ENCODE measurements around the gene DIP2C.

DIP2C gene

DNA sequence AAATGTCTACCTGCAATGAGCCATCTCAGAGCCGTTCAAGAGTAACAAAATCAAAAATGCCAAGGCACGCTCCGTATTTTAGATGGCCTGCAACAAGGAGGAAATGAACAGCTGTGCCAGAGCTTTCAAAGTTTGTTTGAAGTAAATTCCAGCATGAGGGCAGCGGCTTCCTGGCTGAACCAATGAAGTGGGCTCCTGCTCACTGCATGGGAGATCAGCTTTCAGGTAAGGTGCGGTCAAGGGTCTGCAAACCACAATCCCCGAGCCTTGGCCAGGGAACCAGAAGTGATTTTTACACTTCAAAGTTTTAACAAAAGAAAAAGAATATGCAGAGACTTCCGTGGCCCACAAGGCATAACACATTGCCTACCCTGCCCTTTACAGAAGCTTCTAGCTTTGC lies 120.6 kb downstream of the DIP2C start:
- no peak for DNase-seq

DNA sequence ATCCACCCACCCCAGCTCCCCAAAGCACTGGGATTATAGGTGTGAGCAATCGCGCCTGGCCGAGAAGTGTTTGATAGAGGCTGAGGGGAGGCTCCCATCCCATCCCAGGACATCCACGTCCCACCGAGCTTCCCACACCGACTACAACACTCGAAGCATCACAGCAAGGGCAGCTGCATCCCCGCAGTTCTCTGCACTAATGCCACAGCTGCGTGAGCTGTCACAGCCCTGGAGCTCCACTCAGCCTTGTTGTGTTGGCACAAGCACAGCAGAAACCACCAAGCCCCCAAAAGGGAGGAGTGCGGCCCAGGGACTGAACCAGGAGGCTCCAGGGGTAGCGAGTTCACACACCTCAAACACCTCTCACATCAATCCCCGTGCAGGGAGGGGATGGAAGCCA lies 121.6 kb downstream of the DIP2C start:
- no peak for DNase-seq

DNA sequence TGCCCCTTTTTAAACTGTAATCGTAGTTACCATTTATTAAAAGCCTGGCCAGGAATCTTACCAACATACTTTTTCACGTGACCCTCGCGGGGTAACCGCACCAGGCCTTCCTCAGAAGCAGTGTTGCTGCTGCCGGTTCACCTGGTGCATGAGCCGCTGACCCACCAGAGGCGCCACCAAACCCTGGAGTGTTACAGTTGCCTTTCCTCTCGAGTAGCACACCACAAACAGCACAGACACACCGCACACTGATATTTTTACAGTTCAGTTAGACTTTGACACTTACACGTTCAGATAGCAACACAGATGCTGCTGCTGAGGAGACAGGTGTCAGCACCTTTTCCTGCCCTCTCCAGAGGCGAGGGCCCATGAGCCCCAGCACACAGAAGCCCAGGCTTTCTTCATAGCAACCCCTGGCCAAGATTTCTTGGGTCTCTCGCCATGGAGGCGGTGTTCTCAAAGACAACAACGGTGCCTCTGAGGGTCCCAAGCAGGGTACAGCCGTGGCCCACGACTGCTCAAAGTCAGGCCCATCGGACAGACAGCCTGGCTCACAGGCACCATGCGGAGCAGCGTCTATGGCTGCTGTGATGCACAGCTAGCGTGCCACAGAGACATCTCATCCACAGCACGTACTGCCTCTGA lies 123.1 kb downstream of the DIP2C start:
- no peak for DNase-seq

GRCh38 chr10:565676-566075 lies 123.8 kb downstream of the DIP2C start:
- no peak for DNase-seq

- DNase-seq, result no peak
Measured at GRCh38 chr10:565146-565545, 124.3 kb downstream of the DIP2C start.

GRCh38 chr10:563827-564226 lies 125.6 kb downstream of the DIP2C start:
- DNase-seq, result no peak

GRCh38 chr10:562142-562541 lies 127.3 kb downstream of the DIP2C start:
- DNase-seq, result no peak

GRCh38 chr10:561721-562120 lies 127.7 kb downstream of the DIP2C start:
- DNase-seq, result no peak

DNA sequence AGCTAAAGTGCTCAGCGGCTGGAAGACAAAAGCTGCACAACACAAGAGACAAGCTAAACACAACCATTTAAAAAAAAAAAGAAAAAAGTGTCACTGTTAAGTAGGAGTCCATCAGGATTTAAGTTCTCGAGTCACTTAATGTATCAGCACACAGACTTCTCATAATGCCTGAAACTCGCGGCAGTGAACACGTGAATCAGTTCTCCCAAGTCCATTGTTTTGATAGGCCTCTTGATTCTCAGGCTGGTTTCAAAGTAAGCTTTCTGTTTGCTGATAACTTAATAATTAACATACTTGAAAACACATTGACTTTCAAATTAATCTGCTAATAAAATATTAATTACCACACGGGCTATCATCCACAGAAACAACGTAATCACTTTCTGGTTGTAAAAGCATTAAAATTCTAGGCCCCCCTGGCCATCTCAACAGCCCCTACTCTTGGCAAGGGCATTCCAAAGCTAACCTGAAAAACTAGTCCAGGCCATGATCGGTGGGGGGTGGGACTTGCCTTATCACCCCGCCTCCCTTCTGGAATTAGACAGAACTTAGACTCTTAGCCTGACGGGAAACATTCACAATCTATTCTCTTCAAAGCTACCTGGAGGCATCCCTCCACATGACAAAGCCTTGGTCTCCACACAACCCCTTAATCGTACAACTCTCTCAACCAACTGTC lies 129.0 kb downstream of the DIP2C start:
- DNase-seq, result no peak

GRCh38 chr10:559767-560047 lies 129.8 kb downstream of the DIP2C start:
- DNase-seq, result no peak

GRCh38 chr10:558891-559766 lies 130.3 kb downstream of the DIP2C start:
- no peak for DNase-seq

DNA sequence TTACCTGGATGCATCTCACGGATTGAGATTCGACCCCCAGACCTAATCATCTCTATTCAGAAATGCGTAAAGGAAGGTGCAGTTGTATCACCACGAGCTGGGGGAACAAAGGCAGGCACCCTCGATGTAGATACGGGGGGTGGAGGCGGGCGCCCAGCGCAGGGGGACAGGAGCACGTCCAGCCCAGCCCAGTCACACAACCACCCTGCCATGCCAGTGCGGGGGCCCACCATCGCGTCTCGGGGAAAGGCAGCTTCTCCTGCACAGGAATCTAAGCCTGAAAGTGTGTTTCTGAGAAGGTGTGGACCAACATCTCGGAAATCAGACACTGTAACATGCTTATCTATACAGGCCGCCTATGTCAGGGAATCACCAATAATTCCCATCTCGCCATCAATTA lies 131.1 kb downstream of the DIP2C start:
- DNase-seq, result no peak

DNA sequence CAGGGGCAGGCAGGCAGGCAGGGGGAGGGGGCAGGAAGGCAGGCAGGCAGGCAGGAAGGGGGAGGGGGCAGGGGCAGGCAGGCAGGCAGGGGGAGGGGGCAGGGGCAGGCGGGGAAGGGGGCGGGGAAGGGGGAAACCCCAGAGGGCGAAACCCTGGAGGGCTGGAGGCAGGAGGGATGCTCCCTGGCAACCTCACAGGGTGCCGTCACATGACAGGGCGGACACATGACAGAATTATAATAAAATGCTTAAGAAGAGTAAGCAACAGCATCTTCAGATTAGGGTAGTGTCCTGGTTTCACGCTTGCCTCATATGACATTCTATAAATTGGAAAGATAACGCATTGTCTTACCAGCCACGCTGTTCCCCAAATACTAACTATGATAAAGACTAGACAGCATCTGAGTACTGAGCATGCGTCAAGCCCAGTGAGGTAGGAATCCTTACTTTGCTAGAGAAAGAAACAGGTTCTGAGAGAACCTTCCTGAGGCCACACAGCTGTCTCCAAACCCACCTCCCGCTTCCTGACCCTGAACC lies 131.6 kb downstream of the DIP2C start:
- DNase-seq, result no peak

DNA sequence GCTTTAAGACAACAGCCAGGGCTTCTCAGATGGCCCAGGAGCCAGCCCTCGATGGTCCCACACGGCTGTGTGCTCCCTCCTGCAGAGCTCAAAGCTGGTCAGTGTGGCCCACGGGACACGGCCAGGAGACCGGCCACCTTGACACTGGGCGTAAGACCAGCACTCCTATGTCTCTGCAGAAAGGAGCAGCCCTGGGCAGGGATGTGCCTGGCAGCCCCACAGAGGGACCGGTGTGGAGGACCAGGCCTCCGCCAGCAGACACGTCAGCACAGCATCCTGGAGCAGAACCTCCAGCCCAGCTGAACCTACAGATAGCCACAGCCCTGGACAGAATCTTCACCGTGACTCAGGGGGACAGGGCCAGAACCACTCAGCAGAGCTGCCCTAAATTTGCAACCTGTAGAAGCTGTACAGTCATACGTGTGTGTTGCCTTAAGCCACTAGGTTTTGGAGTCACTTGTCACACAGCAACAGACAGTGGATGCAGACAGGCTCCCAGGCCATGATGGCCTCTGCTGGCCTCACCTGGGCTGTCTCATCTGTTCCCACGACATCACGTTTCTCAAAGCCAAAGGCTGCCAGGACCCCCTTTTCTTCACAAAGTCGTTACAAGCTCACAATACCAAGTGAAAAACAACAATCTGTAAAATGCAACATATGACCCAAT lies 132.4 kb downstream of the DIP2C start:
- no peak for DNase-seq

DNA sequence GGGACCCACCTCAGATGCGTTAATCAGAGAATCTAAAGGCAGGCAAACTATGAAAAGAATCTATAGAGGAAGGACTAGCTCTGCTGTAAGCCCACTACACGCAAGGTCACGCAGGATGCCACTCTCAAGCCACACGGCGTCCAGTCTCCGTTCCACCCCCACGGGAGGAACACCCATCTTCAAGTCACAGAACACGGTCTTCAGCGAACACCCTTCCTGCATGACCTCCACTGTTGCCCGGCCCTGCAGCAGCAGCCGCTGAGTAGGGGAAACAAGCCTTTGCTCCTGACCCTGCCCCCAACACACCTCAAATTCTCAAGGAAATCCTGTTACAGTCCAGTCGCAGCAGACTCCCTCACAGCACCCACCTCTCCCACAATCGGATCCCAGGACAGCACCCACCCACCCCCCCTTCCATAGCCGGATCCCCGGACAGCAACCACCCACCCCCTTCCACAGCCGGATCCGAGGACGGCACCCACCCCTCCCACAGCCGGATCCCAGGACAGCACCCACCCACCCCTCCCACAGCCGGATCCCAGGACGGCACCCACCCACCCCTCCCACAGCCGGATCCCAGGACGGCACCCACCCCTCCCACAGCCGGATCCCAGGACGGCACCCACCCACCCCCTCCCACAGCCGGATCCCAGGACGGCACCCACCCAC lies 133.7 kb downstream of the DIP2C start:
- DNase-seq, result no peak

GRCh38 chr10:555281-555680 lies 134.2 kb downstream of the DIP2C start:
- DNase-seq, result no peak

DNA sequence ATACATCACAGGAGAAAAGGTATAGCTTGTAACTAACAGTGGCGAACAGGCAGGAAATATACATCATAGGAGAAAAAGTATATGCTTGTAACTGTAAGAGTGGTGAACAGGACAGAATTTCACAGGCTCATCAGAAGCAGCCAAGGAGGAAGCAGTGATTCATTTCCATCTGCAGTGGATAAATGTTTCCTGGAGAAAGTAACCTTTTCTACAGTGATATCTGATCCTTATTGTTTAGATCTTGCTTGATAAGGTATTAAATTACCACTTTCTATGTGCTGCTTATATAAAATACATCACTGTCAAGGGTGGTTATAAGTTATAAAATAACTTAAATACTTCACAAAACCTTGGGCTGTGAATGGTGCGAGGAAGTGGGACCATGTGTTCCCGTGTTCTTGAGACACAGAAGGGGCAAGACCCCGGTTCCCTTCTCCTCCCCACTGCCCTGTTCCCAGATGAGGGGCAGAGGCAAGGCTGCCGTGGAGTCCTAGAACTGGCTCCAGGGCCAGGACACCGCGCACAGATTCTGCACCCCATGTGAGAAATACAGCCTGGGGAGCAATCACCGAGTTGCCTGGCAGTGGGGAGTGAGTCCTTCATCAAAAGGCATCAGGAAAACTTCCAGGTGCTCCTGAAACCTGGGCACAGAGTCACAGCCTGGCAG lies 135.2 kb downstream of the DIP2C start:
- DNase-seq, result no peak

GRCh38 chr10:553233-553632 lies 136.2 kb downstream of the DIP2C start:
- DNase-seq, result no peak

DNA sequence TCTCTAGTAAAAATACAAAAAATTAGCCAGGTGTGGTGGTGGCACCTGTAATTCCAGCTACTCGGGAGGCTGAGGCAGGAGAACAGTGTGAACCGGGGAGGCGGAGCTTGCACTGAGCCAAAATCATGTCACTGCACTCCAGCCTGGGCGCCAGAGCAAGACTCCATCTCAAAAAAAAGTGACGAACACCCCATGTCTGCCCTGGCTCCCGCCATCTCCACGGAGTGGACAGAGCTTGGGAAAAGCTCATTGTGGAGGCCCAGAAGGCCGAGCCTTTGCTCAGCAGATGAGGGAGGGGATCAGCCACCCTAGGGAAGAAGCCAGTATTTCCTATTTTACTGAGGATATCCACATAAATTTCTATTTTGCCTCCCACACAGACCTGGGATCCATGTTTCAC lies 136.8 kb downstream of the DIP2C start:
- no peak for DNase-seq

GRCh38 chr10:551373-552252 lies 137.9 kb downstream of the DIP2C start:
- DNase-seq, result no peak
